Neuronal stem cell (in vitro differentiated cells): Measurements from ENCODE around the gene CRYBA4. TPM values are rescaled to one million over a fixed set of nuclear protein-coding genes. Genes with fewer than 3 reads are reported as not detected.

ENCODE experiments used
- small RNA-seq: library from polyadenylated mRNA; stranded (forward); fragments of <200 nt; extraction: miRNeasy Mini kit (QIAGEN cat#:217004); gene quantifications from one replicate; pipeline ENCODE3, GENCODE V24; 2013; ENCODE audit not compliant: insufficient read depth

CRYBA4 gene

Small RNAs within 50 kb of the gene (small RNA-seq; reads per million reads assigned to genes)
- not detected for gene RF01874
